Measurements from ENCODE around the gene IL15RA. TPM values are rescaled to one million over a fixed set of nuclear protein-coding genes. Genes with fewer than 3 reads are reported as not detected.

Gene IL15RA, protein sequence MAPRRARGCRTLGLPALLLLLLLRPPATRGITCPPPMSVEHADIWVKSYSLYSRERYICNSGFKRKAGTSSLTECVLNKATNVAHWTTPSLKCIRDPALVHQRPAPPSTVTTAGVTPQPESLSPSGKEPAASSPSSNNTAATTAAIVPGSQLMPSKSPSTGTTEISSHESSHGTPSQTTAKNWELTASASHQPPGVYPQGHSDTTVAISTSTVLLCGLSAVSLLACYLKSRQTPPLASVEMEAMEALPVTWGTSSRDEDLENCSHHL
- 0.48 and 1.5 TPM in 2 replicates for total RNA-seq
- long read RNA-seq, partial matches to known transcripts, result 0 of 1 reads
- long read RNA-seq, other reads (novel, unspliced or antisense), result 1 of 1 reads

DNA sequence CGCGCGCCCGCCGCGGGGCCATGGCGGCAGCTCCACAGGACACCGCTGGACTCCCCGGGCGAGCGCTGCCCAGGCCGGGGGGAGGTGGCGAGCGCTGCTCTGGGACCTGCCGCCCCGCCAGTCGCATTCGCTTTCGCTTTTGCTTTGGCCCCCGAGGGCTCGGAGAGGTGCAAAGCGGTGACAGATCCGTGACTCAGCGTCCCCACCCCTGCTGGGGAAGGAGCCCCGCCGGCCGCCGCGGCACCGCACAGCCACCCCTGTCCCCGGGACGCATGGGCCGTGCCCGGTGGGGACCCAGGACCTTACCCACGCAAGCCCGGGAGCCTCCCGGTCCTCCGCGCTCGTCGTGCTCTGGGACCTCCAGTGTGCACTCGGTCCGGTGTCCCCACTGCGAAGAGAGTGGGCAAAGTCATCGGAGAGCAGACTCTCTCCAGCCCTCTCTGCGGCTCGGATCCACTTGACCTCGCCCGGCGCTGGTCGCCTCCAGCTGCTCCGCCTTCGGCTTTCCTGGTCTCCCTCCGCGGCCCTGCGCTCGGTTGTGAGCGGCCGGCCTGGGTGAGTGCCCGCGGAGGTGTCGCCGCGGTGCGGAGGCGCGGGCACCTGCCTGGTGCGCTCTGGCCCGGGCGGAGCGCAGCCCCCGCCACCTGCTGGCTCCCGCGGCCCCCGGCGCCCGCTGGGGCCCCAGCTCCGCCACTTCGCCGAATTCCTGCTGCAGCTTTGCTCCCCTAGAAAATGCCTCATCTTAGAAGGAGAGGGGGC, at the start of gene IL15RA:
IL15RA (minus strand) TSS at position 73 of the 759 bp plus-strand sequence; CDS start at position 22, 51 bp downstream.
- DNase-seq (ENCODE audit: low spot score, unreplicated experiment), result peak; percentile 47
- peak; percentile 18 for TF ChIP-seq CTCF (IDR thresholded peaks at IDR 0.05; ENCODE audit: unreplicated experiment)
- H3K36me3 Mint-ChIP-seq (ENCODE audit: insufficient read depth), result peaks cover 3% of the 10 kb centered on the region
- peaks cover 11% of the 10 kb centered on the region for H3K4me1 Mint-ChIP-seq (ENCODE audit: low read depth)
- H3K4me3 Mint-ChIP-seq (ENCODE audit: low read depth), result peak within 1 kb of the TSS; percentile 73
- peaks cover 45% of the 10 kb centered on the region for H3K27me3 Mint-ChIP-seq
- peak within 1 kb of the TSS; percentile 84 for H3K27ac Mint-ChIP-seq
- H3K9me3 Mint-ChIP-seq (ENCODE audit: low read depth), result peaks cover 4% of the 10 kb centered on the region

- H3K27me3 Mint-ChIP-seq, result peaks cover 3% of the 10 kb centered on the region
- peaks cover 8% of the 10 kb centered on the region for H3K9me3 Mint-ChIP-seq (ENCODE audit: low read depth)
- H3K4me1 Mint-ChIP-seq (ENCODE audit: low read depth), result no peaks in the 10 kb centered on the region
- TF ChIP-seq CTCF (IDR thresholded peaks at IDR 0.05; ENCODE audit: unreplicated experiment), result no peak
- no peaks in the 10 kb centered on the region for H3K36me3 Mint-ChIP-seq (ENCODE audit: insufficient read depth)
- H3K4me3 Mint-ChIP-seq (ENCODE audit: low read depth), result no peak overlapping the region
- no peak overlapping the region for H3K27ac Mint-ChIP-seq
- no peak for DNase-seq (ENCODE audit: low spot score, unreplicated experiment)
Observed at GRCh38 chr10:6025683-6026255, 48.4 kb upstream of the IL15RA start.

DNA sequence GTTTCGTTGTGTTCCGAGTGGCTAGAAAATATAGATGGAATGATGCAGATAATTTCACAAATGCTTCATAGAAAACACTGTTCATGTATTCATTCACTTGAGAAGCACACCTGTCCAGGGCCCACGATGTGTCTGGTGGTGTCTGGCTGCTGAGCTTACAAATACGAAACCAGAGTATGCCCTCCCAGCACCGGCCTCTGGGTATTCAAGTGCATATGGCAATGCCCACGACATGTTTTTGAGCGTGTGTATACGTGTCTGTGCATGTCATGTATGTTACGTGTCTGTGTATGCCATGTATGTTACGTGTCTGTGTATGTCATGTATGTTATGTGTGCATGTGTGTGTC, 47.0 kb upstream of the IL15RA start:
- peaks cover under 1% of the 10 kb centered on the region for H3K9me3 Mint-ChIP-seq (ENCODE audit: low read depth)
- no peak overlapping the region for H3K4me3 Mint-ChIP-seq (ENCODE audit: low read depth)
- TF ChIP-seq CTCF (IDR thresholded peaks at IDR 0.05; ENCODE audit: unreplicated experiment), result no peak
- no peak for DNase-seq (ENCODE audit: low spot score, unreplicated experiment)
- no peak overlapping the region for H3K27ac Mint-ChIP-seq
- H3K4me1 Mint-ChIP-seq (ENCODE audit: low read depth), result no peaks in the 10 kb centered on the region
- H3K36me3 Mint-ChIP-seq (ENCODE audit: insufficient read depth), result no peaks in the 10 kb centered on the region
- H3K27me3 Mint-ChIP-seq, result peaks cover 3% of the 10 kb centered on the region

DNA sequence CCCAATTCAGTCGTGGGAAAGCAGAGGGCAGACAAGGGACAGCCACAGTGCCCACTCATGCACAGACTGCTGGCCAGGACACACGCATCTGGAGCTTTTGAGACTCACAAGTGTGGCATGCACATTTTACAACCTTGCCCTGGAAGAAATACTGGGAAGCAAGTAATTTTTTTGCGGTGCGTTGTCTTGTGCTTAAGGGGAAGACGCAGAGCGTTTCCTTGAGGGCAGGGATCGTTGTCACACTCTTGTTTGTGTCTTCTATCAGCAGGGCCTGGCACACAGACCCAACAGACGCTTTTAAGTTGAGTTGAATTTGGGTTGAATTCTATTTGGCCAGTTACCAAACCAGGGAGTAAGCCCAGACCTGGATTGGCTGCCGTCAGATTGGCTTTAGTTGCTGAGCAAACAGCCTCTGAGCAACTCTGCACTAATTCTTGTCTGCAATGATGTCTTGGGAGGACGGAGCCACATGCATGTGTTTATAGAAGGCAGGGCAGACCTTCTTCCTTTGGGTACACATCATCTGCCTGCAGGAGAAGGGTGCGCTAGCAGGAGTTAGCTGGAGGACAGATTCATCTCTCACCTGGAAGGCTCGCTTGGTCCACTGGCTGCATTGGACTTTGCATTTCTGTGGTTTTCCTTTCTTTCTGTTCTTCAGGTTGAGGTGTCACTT, 46.5 kb upstream of the IL15RA start:
- H3K9me3 Mint-ChIP-seq (ENCODE audit: low read depth), result peaks cover 5% of the 10 kb centered on the region
- no peak for DNase-seq (ENCODE audit: low spot score, unreplicated experiment)
- no peak overlapping the region for H3K4me3 Mint-ChIP-seq (ENCODE audit: low read depth)
- no peaks in the 10 kb centered on the region for H3K36me3 Mint-ChIP-seq (ENCODE audit: insufficient read depth)
- no peak overlapping the region for H3K27ac Mint-ChIP-seq
- H3K27me3 Mint-ChIP-seq, result peaks cover 6% of the 10 kb centered on the region
- no peaks in the 10 kb centered on the region for H3K4me1 Mint-ChIP-seq (ENCODE audit: low read depth)
- no peak for TF ChIP-seq CTCF (IDR thresholded peaks at IDR 0.05; ENCODE audit: unreplicated experiment)

GRCh38 chr10:6022660-6023059, 45.3 kb upstream of the IL15RA start:
- Mint-ChIP-seq H3K27me3 (peaks cover 2% of the 10 kb centered on the region), H3K4me1 (ENCODE audit: low read depth) (no peaks in the 10 kb centered on the region), H3K36me3 (ENCODE audit: insufficient read depth) (no peaks in the 10 kb centered on the region), H3K27ac (no peak overlapping the region), H3K4me3 (ENCODE audit: low read depth) (no peak overlapping the region), H3K9me3 (ENCODE audit: low read depth) (peaks cover 7% of the 10 kb centered on the region)
- no peak for DNase-seq (ENCODE audit: low spot score, unreplicated experiment)
- no peak for TF ChIP-seq CTCF (IDR thresholded peaks at IDR 0.05; ENCODE audit: unreplicated experiment)
